SK-N-SH (cell line): ENCODE results near the gene LMNB1. TPM values are rescaled to one million over a fixed set of nuclear protein-coding genes. Genes with fewer than 3 reads are reported as not detected.

Experiments
- CTCF ChIA-PET: fragments of 300-600, 350-600 bp; formaldehyde crosslinking; extraction: SDS; loops from one replicate; lab custom pipeline; 2021; lab: Yijun Ruan, JAX
- POLR2A ChIA-PET: fragments of 350-600 bp; sonication (Branson Sonifier 250); formaldehyde crosslinking; extraction: SDS; loops from one replicate; lab custom pipeline; 2020; ENCODE audit warnings: antibody characterized with exemption, inconsistent platforms; lab: Yijun Ruan, JAX
- DNase-seq: peaks from one replicate; pipeline ENCODE4 v3.0.0; 2012
- H2AFZ ChIP-seq: fragments of 200-600 bp; sonication (generic); 2 replicates; pipeline ENCODE4 v1.8.1; 2016; ENCODE audit warnings: antibody characterized with exemption, mild to moderate bottlenecking, low read depth
- H3F3A ChIP-seq: fragments of 200-600 bp; sonication (generic); replicated peaks from 2 replicates; pipeline ENCODE3; 2016; ENCODE audit warnings: antibody characterized with exemption, mild to moderate bottlenecking; ENCODE audit not compliant: insufficient read depth
- H3K27ac ChIP-seq, 2 experiments: fragments of 200-500 bp in 1 of 2; fragments of 200-600 bp in 1 of 2; sonication (Bioruptor generic) in 1 of 2; sonication (generic), shearing (Covaris generic) in 1 of 2; 2 replicates each; pipeline versions ENCODE4 v1.5.1 to v1.6.1; 2014 to 2016; ENCODE audit warnings: low read depth in 2 of 2, inconsistent platforms in 1 of 2, low read length in 1 of 2, mild to moderate bottlenecking in 1 of 2, mixed read lengths in 1 of 2
- H3K27me3 ChIP-seq: fragments of 200-600 bp; sonication (generic), shearing (Covaris generic); 2 replicates; pipeline ENCODE4 v1.6.1; 2016; ENCODE audit warnings: mixed run types; ENCODE audit not compliant: insufficient read depth
- H3K36me3 ChIP-seq, 2 experiments: fragments of 200-500 bp in 1 of 2; fragments of 200-600 bp in 1 of 2; sonication (Bioruptor generic) in 1 of 2; sonication (generic) in 1 of 2; replicated peaks in 1 of 2; 2 replicates each; pipeline versions ENCODE3 to v1.5.1; 2014 to 2016; ENCODE audit warnings: low read length in 1 of 2, mild to moderate bottlenecking in 1 of 2; ENCODE audit not compliant: insufficient read depth in 2 of 2, control insufficient read depth in 1 of 2
- H3K4me1 ChIP-seq, 2 experiments: fragments of 200-500 bp in 1 of 2; fragments of 200-600 bp in 1 of 2; sonication (Bioruptor generic) in 1 of 2; sonication (generic), shearing (Covaris generic) in 1 of 2; 2 replicates each; pipeline versions ENCODE4 v1.5.1 to v1.6.1; 2014 to 2016; ENCODE audit warnings: low read depth in 1 of 2, low read length in 1 of 2, mixed run types in 1 of 2; ENCODE audit not compliant: insufficient read depth in 2 of 2, control insufficient read depth in 1 of 2
- H3K4me2 ChIP-seq: fragments of 200-600 bp; sonication (generic), shearing (Covaris generic); 2 replicates; pipeline ENCODE4 v1.6.1; 2017; ENCODE audit warnings: mixed run types
- H3K4me3 ChIP-seq, 2 experiments: fragments of 200-500 bp in 1 of 2; fragments of 200-600 bp in 1 of 2; sonication (Bioruptor generic) in 1 of 2; sonication (generic), shearing (Covaris generic) in 1 of 2; 2 replicates each; pipeline versions ENCODE4 v1.5.1 to v1.8.1; 2014 to 2016; ENCODE audit warnings: low read depth in 2 of 2, inconsistent platforms in 1 of 2, low read length in 1 of 2, mild to moderate bottlenecking in 1 of 2, mixed read lengths in 1 of 2, moderate library complexity in 1 of 2
- H3K79me2 ChIP-seq: fragments of 200-600 bp; sonication (generic); 2 replicates; pipeline ENCODE4 v1.8.1; 2017; ENCODE audit warnings: mild to moderate bottlenecking; ENCODE audit not compliant: insufficient read depth
- H3K9ac ChIP-seq: fragments of 200-600 bp; sonication (generic); 2 replicates; pipeline ENCODE4 v1.6.1; 2017; ENCODE audit warnings: mixed run types
- H3K9me2 ChIP-seq: fragments of 200-600 bp; sonication (generic); 2 replicates; pipeline ENCODE4 v1.6.1; 2017; ENCODE audit warnings: mixed run types
- H3K9me3 ChIP-seq: fragments of 200-600 bp; sonication (generic); 2 replicates; pipeline ENCODE4 v1.6.1; 2017; ENCODE audit warnings: mixed run types, mild to moderate bottlenecking, moderate library complexity
- H4K20me1 ChIP-seq: fragments of 200-600 bp; sonication (generic); 2 replicates; pipeline ENCODE4 v1.6.1; 2017; ENCODE audit warnings: mild to moderate bottlenecking, mixed run types; ENCODE audit not compliant: insufficient read depth
- FOSL2 ChIP-seq: IDR thresholded peaks from 2 replicates; pipeline ENCODE4 v1.4.0; 2012; ENCODE audit warnings: low read depth, mild to moderate bottlenecking, moderate library complexity, borderline replicate concordance
- GATA2 ChIP-seq: sonication (generic); formaldehyde crosslinking; IDR thresholded peaks from 2 replicates; pipeline ENCODE4 v1.5.0; 2020; ENCODE audit warnings: mild to moderate bottlenecking, missing genetic modification reagents
- MXI1 ChIP-seq: IDR thresholded peaks from 2 replicates; pipeline ENCODE4 v1.6.1; 2012; ENCODE audit warnings: mild to moderate bottlenecking, low read depth, low read length, improper control_type of control experiment
- NRF1 ChIP-seq: IDR thresholded peaks from 2 replicates; pipeline ENCODE4 v1.6.1; 2012; ENCODE audit warnings: low read depth, mild to moderate bottlenecking, low read length
- SMC3 ChIP-seq: IDR thresholded peaks from 2 replicates; pipeline ENCODE4 v1.6.1; 2012; ENCODE audit warnings: low read depth, low read length, improper control_type of control experiment
- TAF1 ChIP-seq: IDR thresholded peaks from 2 replicates; pipeline ENCODE4 v1.6.1; 2012; ENCODE audit warnings: low read depth, mild to moderate bottlenecking, low read length, moderate library complexity, borderline replicate concordance
- TCF12 ChIP-seq: IDR thresholded peaks from 2 replicates; pipeline ENCODE4 v1.4.0; 2012
- YY1 ChIP-seq: IDR thresholded peaks from 2 replicates; pipeline ENCODE4 v1.4.0; 2012; ENCODE audit warnings: low read depth, mild to moderate bottlenecking
- WGBS: methylation state at CpG from one replicate; pipeline ENCODE4 v1.1.6; 2017; ENCODE audit warnings: low lambda C conversion rate; 5-methylcytosine and 5-hydroxymethylcytosine counted together
- polyA plus RNA-seq, 3 experiments: library from polyadenylated mRNA; depleted of rRNA; stranded (reverse); fragments of >200 nt; gene quantifications; 2 replicates each; pipeline ENCODE4 v1.2.3, GENCODE V29; 2012
- TF ChIP-seq, protein P1 (sequence below): IDR thresholded peaks from 2 replicates; pipeline ENCODE4; 2012
- TF ChIP-seq, protein P2 (sequence below): IDR thresholded peaks from 2 replicates; pipeline ENCODE4 v1.4.0; 2012; ENCODE audit warnings: low read depth, borderline replicate concordance

Gene LMNB1
- polyA plus RNA-seq, 1 of the 3 experiments (the other 2 are of a cell fraction) = 34.9 TPM

DNA sequence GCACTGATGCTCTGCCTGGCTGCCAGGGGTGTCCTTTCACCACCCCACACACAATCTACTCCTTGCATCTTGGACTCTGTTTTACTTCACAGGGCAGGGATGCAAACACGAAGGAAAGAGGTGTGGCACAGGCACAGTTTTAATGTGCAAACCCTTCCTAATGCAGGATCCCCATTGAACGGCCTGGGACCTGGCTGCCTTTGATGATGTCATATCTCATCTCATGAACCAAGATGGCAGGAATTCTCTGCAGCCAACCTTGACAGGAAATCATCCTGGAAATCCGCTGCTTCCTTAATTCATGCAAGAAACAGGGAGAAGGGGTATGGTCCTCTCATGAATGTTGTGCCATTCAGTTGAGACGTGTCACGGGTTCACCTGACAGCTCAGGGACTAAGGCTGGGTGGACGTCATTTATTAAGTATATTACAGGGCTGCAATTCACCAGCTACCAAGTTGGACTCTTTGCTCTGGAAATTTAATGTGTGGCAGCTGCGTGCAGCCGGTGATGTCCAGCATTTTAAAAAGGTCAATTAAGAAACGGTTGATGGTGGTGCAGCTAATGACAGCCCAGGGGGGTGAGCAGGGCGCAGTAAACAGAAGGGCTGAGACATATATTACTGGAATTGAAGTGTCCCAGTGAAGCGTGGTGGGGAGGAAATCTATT is 91.5 kb downstream of the LMNB1 start:
- H3K4me2 ChIP-seq = no peak overlapping the region
- peaks cover 4 to 12% of the 10 kb centered on the region in 2 experiments; a peak in 1 of 4 replicates for H3K4me1 ChIP-seq
- H3K4me3 ChIP-seq = peak overlapping the region in 1 of 2 experiments; percentile 32; a peak in 1 of 4 replicates
- H3F3A ChIP-seq = peaks cover 10% of the 10 kb centered on the region
- no peaks in the 10 kb centered on the region for H4K20me1 ChIP-seq
- H3K27ac ChIP-seq = no peak overlapping the region; a peak in 1 of 4 replicates
- H2AFZ ChIP-seq = no peak overlapping the region
- DNase-seq = no peak
- no peaks in the 10 kb centered on the region for H3K9me3 ChIP-seq
- H3K27me3 ChIP-seq = no peaks in the 10 kb centered on the region
- ChIA-PET POLR2A (no interaction called here), CTCF (interaction anchor here (1.1 to 1.2 kb wide), 2 partner anchors 13 to 161 kb away, joined by 3 read pairs; no protein-coding TSS in a partner anchor)
- 0 out of 2 replicates have a peak, but pooled peaks have one; percentile 2 for TF ChIP-seq MXI1
- no peak for TF ChIP-seq SMC3
- TF ChIP-seq, protein P1, sequence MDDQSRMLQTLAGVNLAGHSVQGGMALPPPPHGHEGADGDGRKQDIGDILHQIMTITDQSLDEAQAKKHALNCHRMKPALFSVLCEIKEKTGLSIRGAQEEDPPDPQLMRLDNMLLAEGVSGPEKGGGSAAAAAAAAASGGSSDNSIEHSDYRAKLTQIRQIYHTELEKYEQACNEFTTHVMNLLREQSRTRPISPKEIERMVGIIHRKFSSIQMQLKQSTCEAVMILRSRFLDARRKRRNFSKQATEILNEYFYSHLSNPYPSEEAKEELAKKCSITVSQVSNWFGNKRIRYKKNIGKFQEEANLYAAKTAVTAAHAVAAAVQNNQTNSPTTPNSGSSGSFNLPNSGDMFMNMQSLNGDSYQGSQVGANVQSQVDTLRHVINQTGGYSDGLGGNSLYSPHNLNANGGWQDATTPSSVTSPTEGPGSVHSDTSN = no peak
- TF ChIP-seq TCF12 = no peak
- TF ChIP-seq, all 33 proteins: peak for 1
- H3K36me3 ChIP-seq = peaks cover 0 to 8% of the 10 kb centered on the region in 2 experiments
- H3K9ac ChIP-seq = no peak overlapping the region
- WGBS = 88% methylated on average over 11 of the region's 11 CpGs
- no peaks in the 10 kb centered on the region for H3K79me2 ChIP-seq
- H3K9me2 ChIP-seq = no peaks in the 10 kb centered on the region

- peaks cover 10% of the 10 kb centered on the region for H3F3A ChIP-seq
- no peaks in the 10 kb centered on the region for H3K9me3 ChIP-seq
- H3K27me3 ChIP-seq = no peaks in the 10 kb centered on the region
- H4K20me1 ChIP-seq = no peaks in the 10 kb centered on the region
- 65% methylated on average over 21 of the region's 22 CpGs for WGBS
- H2AFZ ChIP-seq = no peak overlapping the region
- ChIA-PET CTCF (interaction anchor here (1.1 to 1.2 kb wide), 2 partner anchors 12 to 160 kb away, joined by 3 read pairs; no protein-coding TSS in a partner anchor), POLR2A (no interaction called here)
- H3K4me3 ChIP-seq = peak overlapping the region in 1 of 2 experiments; percentile 32; a peak in 1 of 4 replicates
- no peak overlapping the region for H3K9ac ChIP-seq
- H3K4me1 ChIP-seq = peaks cover 4 to 13% of the 10 kb centered on the region in 2 experiments; a peak in 1 of 4 replicates
- no peaks in the 10 kb centered on the region for H3K9me2 ChIP-seq
- TF ChIP-seq NRF1 (no peak), YY1 (no peak), TAF1 (no peak), FOSL2 (no peak), GATA2 (CRISPR knock-in tag) (no peak)
- TF ChIP-seq, protein P2, sequence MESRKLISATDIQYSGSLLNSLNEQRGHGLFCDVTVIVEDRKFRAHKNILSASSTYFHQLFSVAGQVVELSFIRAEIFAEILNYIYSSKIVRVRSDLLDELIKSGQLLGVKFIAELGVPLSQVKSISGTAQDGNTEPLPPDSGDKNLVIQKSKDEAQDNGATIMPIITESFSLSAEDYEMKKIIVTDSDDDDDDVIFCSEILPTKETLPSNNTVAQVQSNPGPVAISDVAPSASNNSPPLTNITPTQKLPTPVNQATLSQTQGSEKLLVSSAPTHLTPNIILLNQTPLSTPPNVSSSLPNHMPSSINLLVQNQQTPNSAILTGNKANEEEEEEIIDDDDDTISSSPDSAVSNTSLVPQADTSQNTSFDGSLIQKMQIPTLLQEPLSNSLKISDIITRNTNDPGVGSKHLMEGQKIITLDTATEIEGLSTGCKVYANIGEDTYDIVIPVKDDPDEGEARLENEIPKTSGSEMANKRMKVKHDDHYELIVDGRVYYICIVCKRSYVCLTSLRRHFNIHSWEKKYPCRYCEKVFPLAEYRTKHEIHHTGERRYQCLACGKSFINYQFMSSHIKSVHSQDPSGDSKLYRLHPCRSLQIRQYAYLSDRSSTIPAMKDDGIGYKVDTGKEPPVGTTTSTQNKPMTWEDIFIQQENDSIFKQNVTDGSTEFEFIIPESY = no peak
- no peak overlapping the region; a peak in 1 of 4 replicates for H3K27ac ChIP-seq
- peak overlapping the region; percentile 50 for H3K4me2 ChIP-seq
- peaks cover 0 to 8% of the 10 kb centered on the region in 2 experiments for H3K36me3 ChIP-seq
- DNase-seq = peak; percentile 75
- no peaks in the 10 kb centered on the region for H3K79me2 ChIP-seq
Observed at GRCh38 chr5:126869005-126869451, 92.1 kb downstream of the LMNB1 start.
